Pancreas (tissue), 10 donors: Measurements from ENCODE around the gene C16orf86. TPM values are rescaled to one million over a fixed set of nuclear protein-coding genes. Genes with fewer than 3 reads are reported as not detected.

Experiments
- ATAC-seq, 4 donors: fragments of 200-7000 bp; cut with Tn5 transposase; one replicate each; pipeline versions ENCODE4 v1.8.0 to v1.9.1; 2020; ENCODE audit warnings: mild to moderate bottlenecking in 4 of 4, moderate library complexity in 4 of 4
- DNase-seq, 6 donors: peaks; one replicate each; pipeline ENCODE4 v3.0.0-alpha.2; 2020
- FAIRE-seq: peaks from 2 replicates; lab custom pipeline; 2012; peaks lifted over from hg19 to GRCh38; lab: Jason Lieb, UNC
- H3K27ac ChIP-seq, 4 donors: fragments of 200-600 bp; sonication (generic); 1 replicate in 3 of 4; 2 replicates in 1 of 4; pipeline versions ENCODE4 v1.5.0 to v1.8.0; 2020
- H3K27me3 ChIP-seq, 4 donors: fragments of 200-600 bp; one replicate each; pipeline ENCODE4 v1.8.0; 2021
- H3K36me3 ChIP-seq, 3 donors: fragments of 200-600 bp; sonication (generic) in 1 of 3; one replicate each; pipeline versions ENCODE4 v1.5.0 to v1.8.0; 2020 to 2021
- H3K4me1 ChIP-seq, 3 donors: fragments of 200-600 bp; one replicate each; pipeline ENCODE4 v1.8.0; 2021
- H3K4me3 ChIP-seq, 4 donors: fragments of 200-600 bp; sonication (generic) in 2 of 4; one replicate each; pipeline versions ENCODE4 v1.5.0 to v1.8.0; 2020 to 2021
- H3K9me3 ChIP-seq, 4 donors: fragments of 200-600 bp; one replicate each; pipeline ENCODE4 v1.8.0; 2021
- WGBS, 2 donors: extraction: QIAGEN DNeasy Blood & Tissue Kit; methylation state at CpG; one replicate each; pipeline ENCODE4 v1.1.7; 2013; 5-methylcytosine and 5-hydroxymethylcytosine counted together
- intact Hi-C, 3 donors: fragments of 100-400 bp; cut with DNase I; formaldehyde crosslinking; loops; one replicate each; pipeline versions ENCODE4 v1.11.1 to v1.14.2; 2022
- polyA plus RNA-seq, 2 donors: library from polyadenylated mRNA; stranded (reverse); fragments of 200-250 nt; gene quantifications; one replicate each; pipeline ENCODE4 v1.2.3, GENCODE V29; 2013
- total RNA-seq, 6 donors: library from RNA; stranded (reverse); fragmentation: NEBNext Ultra II Directional in 4 of 6; extraction: Animal tissue kit (Norgen Biotek cat#: 25700) in 4 of 6; gene quantifications; one replicate each; pipeline versions ENCODE4 v1.2.1 to v1.2.4, GENCODE V29; 2021 to 2023
- TF ChIP-seq, protein P1 (sequence below), 4 donors: fragments of 200-600 bp; sonication (generic) in 3 of 4; IDR thresholded peaks; one replicate each; pipeline versions ENCODE4 v1.5.0 to v1.8.0; 2021; ENCODE audit warnings: antibody characterized with exemption in 4 of 4
- donor health status: healthy with polysubstance abuse.
- donor health status: DM: no; HTN: no; CAD: no; lungs with moderate emphysema.
- donor health status: DM: no; HTN: no; CAD: no.
- donor health status: control.
- donor health status: control.
- donor health status: Bipolar disorder and iron deficiency.
- donor health status: DM: yes; HTN: yes; CAD: no.
- donor health status: DM: no; HTN: no; CAD: no.
- donor health status: DM: no; HTN: no; CAD: no.
- donor health status: DM: yes; HTN: yes; CAD: no.

C16orf86 gene
- total and polyA plus RNA-seq, 8 donors: 1.4 to 7.6 (median 3.2) TPM

- Histone ChIP-seq H3K9me3 (no peaks in the 10 kb centered on the region), H3K4me1 (peaks cover 0 to 5% (median 0%) of the 10 kb centered on the region in 3 donors), H3K4me3 (no peak overlapping the region), H3K27me3 (no peaks in the 10 kb centered on the region), H3K27ac (no peak overlapping the region), H3K36me3 (no peaks in the 10 kb centered on the region)
- no peak for ATAC-seq
- FAIRE-seq: no peak
- intact Hi-C loops: no loop called here
- WGBS, 2 donors: 88 to 94% methylated on average over 4 of the region's 4 CpGs
- TF ChIP-seq, protein P1, sequence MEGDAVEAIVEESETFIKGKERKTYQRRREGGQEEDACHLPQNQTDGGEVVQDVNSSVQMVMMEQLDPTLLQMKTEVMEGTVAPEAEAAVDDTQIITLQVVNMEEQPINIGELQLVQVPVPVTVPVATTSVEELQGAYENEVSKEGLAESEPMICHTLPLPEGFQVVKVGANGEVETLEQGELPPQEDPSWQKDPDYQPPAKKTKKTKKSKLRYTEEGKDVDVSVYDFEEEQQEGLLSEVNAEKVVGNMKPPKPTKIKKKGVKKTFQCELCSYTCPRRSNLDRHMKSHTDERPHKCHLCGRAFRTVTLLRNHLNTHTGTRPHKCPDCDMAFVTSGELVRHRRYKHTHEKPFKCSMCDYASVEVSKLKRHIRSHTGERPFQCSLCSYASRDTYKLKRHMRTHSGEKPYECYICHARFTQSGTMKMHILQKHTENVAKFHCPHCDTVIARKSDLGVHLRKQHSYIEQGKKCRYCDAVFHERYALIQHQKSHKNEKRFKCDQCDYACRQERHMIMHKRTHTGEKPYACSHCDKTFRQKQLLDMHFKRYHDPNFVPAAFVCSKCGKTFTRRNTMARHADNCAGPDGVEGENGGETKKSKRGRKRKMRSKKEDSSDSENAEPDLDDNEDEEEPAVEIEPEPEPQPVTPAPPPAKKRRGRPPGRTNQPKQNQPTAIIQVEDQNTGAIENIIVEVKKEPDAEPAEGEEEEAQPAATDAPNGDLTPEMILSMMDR (IDR thresholded peaks at IDR 0.05): no peak
- no peak for DNase-seq
Measured at GRCh38 chr16:67702130-67702529, 35.5 kb downstream of the C16orf86 start.

- no peak overlapping the region for H3K4me3 ChIP-seq
- FAIRE-seq (no peak), ATAC-seq (peak in 1 of 4 donors; percentile 16), DNase-seq (no peak)
- 73% methylated on average over 2 of the region's 2 CpGs for WGBS, 2 donors
- H3K9me3 ChIP-seq: no peaks in the 10 kb centered on the region
- H3K27me3 ChIP-seq: no peaks in the 10 kb centered on the region
- TF ChIP-seq, protein P1 (IDR thresholded peaks at IDR 0.05): no peak
- intact Hi-C loops: no loop called here
- H3K4me1 ChIP-seq: peaks cover 0 to 5% (median 0%) of the 10 kb centered on the region in 3 donors
- no peaks in the 10 kb centered on the region for H3K36me3 ChIP-seq
- H3K27ac ChIP-seq: no peak overlapping the region
Measured at GRCh38 chr16:67703626-67704025, 37.0 kb downstream of the C16orf86 start.

DNA sequence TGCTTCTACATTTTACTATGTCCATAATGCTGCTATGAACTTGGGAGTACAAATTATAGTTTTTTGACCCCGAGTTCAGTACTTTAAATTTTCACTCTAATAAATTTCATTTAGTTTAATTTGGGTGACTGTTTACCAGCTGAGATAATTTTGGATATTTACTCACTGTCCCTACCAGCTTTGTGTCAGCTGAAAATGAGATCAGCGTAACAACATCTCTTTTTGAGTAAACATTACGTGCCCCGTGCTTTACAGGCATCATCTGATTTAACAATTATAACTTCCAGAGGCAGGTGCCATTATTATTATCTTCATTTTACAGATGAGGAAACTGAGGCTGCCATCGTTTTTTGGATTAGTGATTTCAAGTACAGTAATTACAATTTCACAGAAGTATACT is 37.5 kb downstream of the C16orf86 start:
- ATAC-seq (peak in 1 of 4 donors; percentile 41), DNase-seq (no peak), FAIRE-seq (no peak)
- Histone ChIP-seq H3K27ac (no peak overlapping the region), H3K36me3 (no peaks in the 10 kb centered on the region), H3K4me3 (no peak overlapping the region), H3K27me3 (no peaks in the 10 kb centered on the region), H3K9me3 (no peaks in the 10 kb centered on the region), H3K4me1 (peaks cover 0 to 5% (median 0%) of the 10 kb centered on the region in 3 donors)
- TF ChIP-seq, protein P1 (IDR thresholded peaks at IDR 0.05): no peak
- WGBS, 2 donors: 71 to 84% methylated on average over 5 of the region's 5 CpGs
- intact Hi-C loops: no loop called here

DNA sequence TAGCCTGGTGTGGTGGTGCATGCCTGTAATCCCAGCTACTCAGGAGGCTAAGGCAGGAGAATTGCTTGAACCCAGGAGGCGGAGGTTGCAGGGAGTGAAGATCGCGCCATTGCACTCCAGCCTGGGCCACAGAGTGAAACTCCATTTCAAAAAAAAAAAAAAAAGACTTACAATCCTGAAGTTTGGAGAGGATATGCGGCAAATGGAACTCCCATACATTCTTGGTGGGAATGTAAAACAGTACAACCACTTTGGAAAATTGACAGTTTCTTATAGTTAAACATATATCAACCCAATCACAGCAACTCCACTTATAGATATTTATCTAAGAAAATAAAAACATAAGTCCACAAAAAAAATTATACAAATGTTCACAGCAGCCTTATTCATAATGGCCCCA is 40.6 kb downstream of the C16orf86 start:
- intact Hi-C loops: no loop called here
- TF ChIP-seq, protein P1 (IDR thresholded peaks at IDR 0.05): no peak
- ATAC-seq (no peak), DNase-seq (no peak), FAIRE-seq (no peak)
- Histone ChIP-seq H3K4me3 (no peak overlapping the region), H3K36me3 (no peaks in the 10 kb centered on the region), H3K4me1 (peaks cover 0 to 5% (median 0%) of the 10 kb centered on the region in 3 donors), H3K27ac (no peak overlapping the region), H3K9me3 (no peaks in the 10 kb centered on the region), H3K27me3 (no peaks in the 10 kb centered on the region)
- WGBS, 2 donors: 84 to 95% methylated on average over 4 of the region's 4 CpGs

GRCh38 chr16:67707790-67708189 is 41.2 kb downstream of the C16orf86 start:
- Histone ChIP-seq H3K4me1 (peaks cover 0 to 5% (median 0%) of the 10 kb centered on the region in 3 donors), H3K9me3 (no peaks in the 10 kb centered on the region), H3K27me3 (no peaks in the 10 kb centered on the region), H3K27ac (no peak overlapping the region), H3K4me3 (no peak overlapping the region), H3K36me3 (no peaks in the 10 kb centered on the region)
- 97 to 99% methylated on average over 5 of the region's 5 CpGs for WGBS, 2 donors
- intact Hi-C loops: no loop called here
- TF ChIP-seq, protein P1 (IDR thresholded peaks at IDR 0.05): no peak
- ATAC-seq: no peak
- no peak for DNase-seq
- FAIRE-seq: no peak
